K562 (cell line): ENCODE data around the gene AP1M2. TPM values are rescaled to one million over a fixed set of nuclear protein-coding genes. Genes with fewer than 3 reads are reported as not detected.

ENCODE experiments used
- ADNP ChIP-seq: fragments of 200-800 bp; sonication (Bioruptor generic); IDR thresholded peaks from 2 replicates; pipeline ENCODE4 v1.6.1; 2016; ENCODE audit warnings: missing genetic modification characterization, missing compliant biosample characterization
- ARNT ChIP-seq, 2 experiments: fragments of 450-650 bp; IDR thresholded peaks; 2 replicates each; pipeline ENCODE4 v1.6.1; 2016; ENCODE audit warnings: mild to moderate bottlenecking in 1 of 2
- HEY1 ChIP-seq: fragments of 250-450 bp; sonication (Bioruptor Pico); IDR thresholded peaks from 2 replicates; pipeline ENCODE4 v1.5.0; 2020; ENCODE audit warnings: mild to moderate bottlenecking, moderate library complexity, borderline replicate concordance
- IFI16 ChIP-seq: fragments of 250-450 bp; sonication (Bioruptor Pico); IDR thresholded peaks from 2 replicates; pipeline ENCODE4 v2.1.2; 2022; ENCODE audit warnings: mild to moderate bottlenecking, inconsistent platforms
- SP1 ChIP-seq: sonication (generic); formaldehyde crosslinking; IDR thresholded peaks from 2 replicates; pipeline ENCODE4 v1.8.1; 2022; ENCODE audit warnings: mild to moderate bottlenecking, missing genetic modification reagents
- TOE1 ChIP-seq, 2 experiments: fragments of 450-650 bp in 1 of 2; sonication (generic) in 1 of 2; formaldehyde crosslinking in 1 of 2; IDR thresholded peaks; 2 replicates each; pipeline versions ENCODE4 v1.7.1 to v1.8.0; 2016 to 2022; ENCODE audit warnings: borderline replicate concordance in 2 of 2, mild to moderate bottlenecking in 2 of 2, antibody characterized with exemption in 1 of 2, inconsistent platforms in 1 of 2, low read depth in 1 of 2, missing genetic modification reagents in 1 of 2, moderate library complexity in 1 of 2
- ZFPM2 ChIP-seq: fragments of 250-450 bp; sonication (Bioruptor Pico); IDR thresholded peaks from 2 replicates; pipeline ENCODE4 v1.5.1; 2022; ENCODE audit warnings: mild to moderate bottlenecking
- ZNF134 ChIP-seq: fragments of 250-450 bp; sonication (Bioruptor Pico); conservative IDR thresholded peaks from 2 replicates; pipeline ENCODE4 v1.4.0; 2020
- polyA plus RNA-seq, 8 experiments: library from polyadenylated mRNA; depleted of rRNA in 4 of 8; stranded (reverse) in 5 of 8; unstranded in 3 of 8; fragments of >200 nt; fragmentation: Nextera tagmentation in 2 of 8; fragmentation: Illumina TruSeq in 1 of 8; extraction: Ambion mirVana in 2 of 8; extraction: Trizol in 1 of 8; gene quantifications; 2 replicates each; pipeline versions ENCODE4 v1.2.1 to v1.2.3, GENCODE V29; 2011 to 2014; ENCODE audit warnings: inconsistent platforms in 1 of 8, missing spikeins in 1 of 8
- total RNA-seq, 7 experiments: library from RNA; depleted of rRNA in 6 of 7; stranded (reverse); fragments of >200 nt in 6 of 7; fragmentation: Illumina TruSeq in 2 of 7; extraction: Trizol in 2 of 7; gene quantifications; 2 replicates each; pipeline versions ENCODE4 v1.2.1 to v1.2.3, GENCODE V29; 2011 to 2021; ENCODE audit warnings: low replicate concordance in 1 of 7
- TF ChIP-seq, protein P1 (sequence below), 2 experiments: IDR thresholded peaks in 1 of 2; conservative IDR thresholded peaks in 1 of 2; 2 replicates each; pipeline ENCODE4 v1.6.1; 2016; ENCODE audit warnings: low read depth in 2 of 2, mild to moderate bottlenecking in 1 of 2, missing compliant biosample characterization in 1 of 2, missing genetic modification characterization in 1 of 2, moderate library complexity in 1 of 2
- TF ChIP-seq, protein P2 (sequence below): sonication (generic); formaldehyde crosslinking; IDR thresholded peaks from 2 replicates; pipeline ENCODE4 v1.8.0; 2022; ENCODE audit warnings: missing genetic modification reagents, mild to moderate bottlenecking, moderate library complexity, borderline replicate concordance
- TF ChIP-seq, protein P3 (sequence below), 2 experiments: fragments of 450-650 bp; formaldehyde crosslinking in 1 of 2; IDR thresholded peaks; 2 replicates each; pipeline versions ENCODE4 v1.4.0 to v1.6.1; 2014 to 2020; ENCODE audit warnings: mild to moderate bottlenecking in 2 of 2, borderline replicate concordance in 1 of 2, low read depth in 1 of 2
- TF ChIP-seq, protein P4 (sequence below): fragments of 450-650 bp; formaldehyde crosslinking; IDR thresholded peaks from 2 replicates; pipeline ENCODE4 v1.4.0; 2022; ENCODE audit warnings: mild to moderate bottlenecking, moderate library complexity

The AP1M2 gene
- total and polyA plus RNA-seq, 9 of the 15 experiments (the other 6 are each of a cell fraction or from before 2014, with no cell fraction given) = 0.33 to 1.4 (median 0.89) TPM; not detected in 1

DNA sequence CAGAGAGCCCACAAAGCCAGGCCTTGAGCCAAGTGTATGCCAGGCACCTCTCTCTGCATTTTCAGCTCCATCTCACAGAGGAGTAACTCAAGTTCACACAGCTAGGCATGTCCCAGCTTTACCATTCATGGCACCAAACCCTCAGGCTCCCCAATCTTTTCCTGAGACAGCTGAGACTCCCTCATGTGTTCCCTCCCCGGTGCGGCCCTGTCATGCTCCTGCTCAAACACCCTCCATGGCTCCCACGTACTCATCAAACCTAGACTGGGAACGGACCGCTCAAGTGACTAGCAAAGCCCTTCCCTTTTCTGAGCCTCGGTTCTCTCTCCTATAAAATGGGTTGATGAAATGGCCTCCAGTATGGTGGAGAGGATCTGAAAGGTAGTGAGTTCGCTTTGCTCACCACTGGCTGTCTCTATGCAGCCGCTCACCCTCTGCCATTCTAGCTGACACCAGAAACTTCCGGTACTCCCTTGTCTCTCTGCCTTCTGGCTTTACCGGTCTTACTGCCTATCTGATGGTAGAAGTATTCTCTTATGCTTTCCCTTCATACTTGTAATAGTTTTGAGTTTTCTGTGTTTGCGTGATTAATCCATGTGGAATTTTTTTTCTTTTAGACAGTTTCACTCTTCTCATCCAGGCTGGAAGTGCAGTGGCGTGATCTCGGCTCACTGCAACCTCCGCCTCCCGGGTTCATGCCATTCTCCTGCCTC lies 30.5 kb upstream of the AP1M2 start (continued):
- TF ChIP-seq HEY1 (CRISPR knock-in tag) (0 out of 2 replicates have a peak, but pooled peaks have one; percentile 44), ADNP (tag) (peak; percentile 92), SP1 (CRISPR knock-in tag) (peak; percentile 68), IFI16 (CRISPR knock-in tag) (no peak), TOE1 (IDR thresholded peaks at IDR 0.05; ENCODE audit: borderline replicate concordance) (no peak), TOE1 (CRISPR knock-in tag; IDR thresholded peaks at IDR 0.05; ENCODE audit: borderline replicate concordance, low read depth) (0 out of 2 replicates have a peak, but pooled peaks have one; percentile 63), ZFPM2 (no peak), ZNF134 (CRISPR knock-in tag) (peak; percentile 89), ARNT (IDR thresholded peaks at IDR 0.05) (peak; percentile 21 to 32; a peak in 1 of 4 replicates)
- TF ChIP-seq, protein P1, sequence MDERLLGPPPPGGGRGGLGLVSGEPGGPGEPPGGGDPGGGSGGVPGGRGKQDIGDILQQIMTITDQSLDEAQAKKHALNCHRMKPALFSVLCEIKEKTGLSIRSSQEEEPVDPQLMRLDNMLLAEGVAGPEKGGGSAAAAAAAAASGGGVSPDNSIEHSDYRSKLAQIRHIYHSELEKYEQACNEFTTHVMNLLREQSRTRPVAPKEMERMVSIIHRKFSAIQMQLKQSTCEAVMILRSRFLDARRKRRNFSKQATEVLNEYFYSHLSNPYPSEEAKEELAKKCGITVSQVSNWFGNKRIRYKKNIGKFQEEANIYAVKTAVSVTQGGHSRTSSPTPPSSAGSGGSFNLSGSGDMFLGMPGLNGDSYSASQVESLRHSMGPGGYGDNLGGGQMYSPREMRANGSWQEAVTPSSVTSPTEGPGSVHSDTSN (CRISPR knock-in tag; IDR thresholded peaks at IDR 0.05; ENCODE audit: low read depth) = no peak
- TF ChIP-seq, protein P1 (tag; conservative IDR thresholded peaks at IDR 0.05; ENCODE audit: low read depth) = no peak
- TF ChIP-seq, protein P2, sequence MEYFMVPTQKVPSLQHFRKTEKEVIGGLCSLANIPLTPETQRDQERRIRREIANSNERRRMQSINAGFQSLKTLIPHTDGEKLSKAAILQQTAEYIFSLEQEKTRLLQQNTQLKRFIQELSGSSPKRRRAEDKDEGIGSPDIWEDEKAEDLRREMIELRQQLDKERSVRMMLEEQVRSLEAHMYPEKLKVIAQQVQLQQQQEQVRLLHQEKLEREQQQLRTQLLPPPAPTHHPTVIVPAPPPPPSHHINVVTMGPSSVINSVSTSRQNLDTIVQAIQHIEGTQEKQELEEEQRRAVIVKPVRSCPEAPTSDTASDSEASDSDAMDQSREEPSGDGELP (CRISPR knock-in tag) = peak; percentile 77; the same call in 1 of the 2 replicates
- TF ChIP-seq, protein P3, sequence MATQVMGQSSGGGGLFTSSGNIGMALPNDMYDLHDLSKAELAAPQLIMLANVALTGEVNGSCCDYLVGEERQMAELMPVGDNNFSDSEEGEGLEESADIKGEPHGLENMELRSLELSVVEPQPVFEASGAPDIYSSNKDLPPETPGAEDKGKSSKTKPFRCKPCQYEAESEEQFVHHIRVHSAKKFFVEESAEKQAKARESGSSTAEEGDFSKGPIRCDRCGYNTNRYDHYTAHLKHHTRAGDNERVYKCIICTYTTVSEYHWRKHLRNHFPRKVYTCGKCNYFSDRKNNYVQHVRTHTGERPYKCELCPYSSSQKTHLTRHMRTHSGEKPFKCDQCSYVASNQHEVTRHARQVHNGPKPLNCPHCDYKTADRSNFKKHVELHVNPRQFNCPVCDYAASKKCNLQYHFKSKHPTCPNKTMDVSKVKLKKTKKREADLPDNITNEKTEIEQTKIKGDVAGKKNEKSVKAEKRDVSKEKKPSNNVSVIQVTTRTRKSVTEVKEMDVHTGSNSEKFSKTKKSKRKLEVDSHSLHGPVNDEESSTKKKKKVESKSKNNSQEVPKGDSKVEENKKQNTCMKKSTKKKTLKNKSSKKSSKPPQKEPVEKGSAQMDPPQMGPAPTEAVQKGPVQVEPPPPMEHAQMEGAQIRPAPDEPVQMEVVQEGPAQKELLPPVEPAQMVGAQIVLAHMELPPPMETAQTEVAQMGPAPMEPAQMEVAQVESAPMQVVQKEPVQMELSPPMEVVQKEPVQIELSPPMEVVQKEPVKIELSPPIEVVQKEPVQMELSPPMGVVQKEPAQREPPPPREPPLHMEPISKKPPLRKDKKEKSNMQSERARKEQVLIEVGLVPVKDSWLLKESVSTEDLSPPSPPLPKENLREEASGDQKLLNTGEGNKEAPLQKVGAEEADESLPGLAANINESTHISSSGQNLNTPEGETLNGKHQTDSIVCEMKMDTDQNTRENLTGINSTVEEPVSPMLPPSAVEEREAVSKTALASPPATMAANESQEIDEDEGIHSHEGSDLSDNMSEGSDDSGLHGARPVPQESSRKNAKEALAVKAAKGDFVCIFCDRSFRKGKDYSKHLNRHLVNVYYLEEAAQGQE (IDR thresholded peaks at IDR 0.05; ENCODE audit: borderline replicate concordance) = peak; percentile 81
- TF ChIP-seq, protein P3 (CRISPR knock-in tag; IDR thresholded peaks at IDR 0.05; ENCODE audit: low read depth) = no peak
- TF ChIP-seq, protein P4, sequence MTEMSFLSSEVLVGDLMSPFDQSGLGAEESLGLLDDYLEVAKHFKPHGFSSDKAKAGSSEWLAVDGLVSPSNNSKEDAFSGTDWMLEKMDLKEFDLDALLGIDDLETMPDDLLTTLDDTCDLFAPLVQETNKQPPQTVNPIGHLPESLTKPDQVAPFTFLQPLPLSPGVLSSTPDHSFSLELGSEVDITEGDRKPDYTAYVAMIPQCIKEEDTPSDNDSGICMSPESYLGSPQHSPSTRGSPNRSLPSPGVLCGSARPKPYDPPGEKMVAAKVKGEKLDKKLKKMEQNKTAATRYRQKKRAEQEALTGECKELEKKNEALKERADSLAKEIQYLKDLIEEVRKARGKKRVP (CRISPR knock-in tag) = 0 out of 2 replicates have a peak, but pooled peaks have one; percentile 30
